ENCODE measurements around the gene INSM1. TPM values are rescaled to one million over a fixed set of nuclear protein-coding genes. Genes with fewer than 3 reads are reported as not detected.

The INSM1 gene
- total RNA-seq, 1 experiment from 2014 or later, result not detected

DNA sequence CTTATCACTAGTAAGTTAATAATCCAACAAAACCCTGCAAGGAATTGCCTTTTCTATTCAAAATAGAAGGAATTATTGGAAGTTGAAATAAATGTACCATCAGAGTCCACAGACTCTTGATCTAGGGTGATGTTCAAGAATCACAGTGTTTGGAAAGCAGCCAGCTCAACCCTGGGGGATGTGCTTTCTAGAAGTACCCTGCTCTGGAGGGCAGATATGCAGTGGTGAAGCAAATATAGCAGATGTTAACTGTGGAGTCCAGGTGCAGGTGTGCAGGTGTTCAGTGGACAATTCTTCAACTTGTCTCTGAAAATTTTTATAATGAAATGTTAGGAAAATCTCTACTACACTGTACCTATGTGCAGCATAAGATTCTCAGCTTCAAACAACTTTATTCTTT is 9.1 kb upstream of the INSM1 start:
- in situ Hi-C loops (cut with HindIII; ENCODE audit: low pct_unique_long_range_greater_than_20kb, low sequenced_read_pairs), result no loop called here

DNA sequence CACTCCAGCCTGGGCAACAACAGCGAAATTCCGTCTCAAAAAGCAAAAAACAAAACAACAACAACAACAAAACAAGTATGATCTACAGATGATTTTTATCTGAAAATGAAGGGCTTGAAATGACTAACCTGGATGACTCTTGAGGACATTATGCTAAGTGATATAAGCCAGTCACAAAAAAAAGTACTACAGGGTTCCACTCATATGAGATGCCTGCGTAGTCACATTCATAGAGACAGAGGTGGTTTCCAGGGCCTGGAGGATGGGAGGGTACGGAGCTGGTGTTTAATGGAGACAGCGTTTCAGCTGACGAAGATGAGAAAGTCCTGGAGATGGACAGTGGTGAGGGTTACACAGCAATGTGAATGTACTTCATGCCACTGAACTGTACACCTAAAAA is 8.3 kb upstream of the INSM1 start:
- in situ Hi-C loops (cut with HindIII; ENCODE audit: low pct_unique_long_range_greater_than_20kb, low sequenced_read_pairs), result no loop called here

More for the DNA sequence above, 9.1 kb upstream of the INSM1 start:
- no peak for DNase-seq (ENCODE audit: low read depth)

DNA sequence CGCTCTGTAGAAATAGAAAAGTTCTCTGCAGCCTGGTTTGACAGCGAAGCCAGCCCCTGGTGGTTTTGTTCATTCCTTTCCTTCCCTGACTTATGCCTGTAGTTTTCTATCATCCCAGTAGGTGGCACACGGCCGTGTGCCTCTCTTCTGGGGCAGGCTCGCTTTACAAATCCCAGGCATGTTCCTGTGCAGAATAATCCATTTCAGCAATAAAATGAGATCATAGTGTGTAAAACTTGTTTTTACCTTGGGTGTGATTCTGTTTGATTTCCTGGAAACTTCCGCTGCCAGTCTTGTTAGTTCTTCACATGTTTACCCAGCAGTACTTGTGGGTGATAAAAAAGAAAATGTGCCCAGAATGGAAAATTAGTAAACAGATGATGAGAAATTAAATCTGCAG is 7.4 kb upstream of the INSM1 start:
- in situ Hi-C loops (cut with HindIII; ENCODE audit: low pct_unique_long_range_greater_than_20kb, low sequenced_read_pairs), result no loop called here
- DNase-seq (ENCODE audit: low read depth), result peak; percentile 53

More for the DNA sequence above, 8.3 kb upstream of the INSM1 start:
- no peak for DNase-seq (ENCODE audit: low read depth)

DNA sequence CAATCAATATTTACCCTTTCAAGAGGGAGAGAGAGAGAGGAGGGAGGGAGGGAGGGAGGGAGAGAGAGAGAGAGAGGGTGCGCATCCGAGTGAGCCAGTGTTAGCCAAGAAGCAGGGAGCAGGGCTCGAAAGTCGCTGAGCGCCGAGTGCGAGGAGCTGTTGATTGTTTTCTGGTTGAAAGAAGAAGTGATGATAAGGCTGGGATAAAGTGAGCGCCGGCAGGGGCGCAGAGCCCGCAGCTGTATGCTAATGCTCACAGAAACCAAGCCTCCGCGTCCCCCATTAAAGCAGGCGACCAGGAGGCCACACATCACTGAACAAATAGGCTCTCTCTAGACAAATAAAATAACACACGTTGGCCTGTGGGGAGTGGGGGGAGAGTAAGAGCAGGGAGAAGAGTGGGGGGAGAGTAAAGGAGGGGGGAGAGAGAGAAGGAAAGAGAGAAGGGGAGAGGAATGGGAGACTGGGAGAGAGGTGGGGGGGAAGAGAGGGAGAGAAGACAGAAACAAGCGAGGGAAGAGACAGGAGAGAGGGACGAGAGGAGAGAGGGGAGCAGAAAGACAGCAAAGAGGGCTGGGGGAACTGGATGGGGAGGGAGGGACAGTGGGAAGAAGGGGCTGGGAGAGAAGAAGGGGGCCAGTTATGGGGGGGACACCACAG is 5.0 kb upstream of the INSM1 start:
- in situ Hi-C loops (cut with HindIII; ENCODE audit: low pct_unique_long_range_greater_than_20kb, low sequenced_read_pairs), result no loop called here
- DNase-seq (ENCODE audit: low read depth), result no peak

DNA sequence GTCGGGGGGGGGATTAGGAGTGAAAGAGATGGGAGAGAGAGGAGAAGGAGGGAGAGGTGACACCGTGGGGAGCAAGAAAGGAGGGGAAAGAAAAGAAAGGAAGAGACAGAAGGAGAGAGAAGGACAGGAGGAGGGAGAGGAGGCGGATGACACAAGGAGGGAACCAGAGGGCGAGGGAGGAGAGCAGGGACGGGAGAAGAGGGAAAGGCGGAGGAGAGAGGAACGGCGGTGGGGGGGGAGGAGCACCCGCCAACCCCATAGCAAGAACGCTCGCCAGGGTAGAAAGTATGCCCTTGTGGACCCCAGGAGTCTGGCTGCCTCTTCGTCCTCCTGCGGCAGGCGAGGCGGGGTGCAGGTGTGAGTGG is 4.5 kb upstream of the INSM1 start:
- no peak for DNase-seq (ENCODE audit: low read depth)
- in situ Hi-C loops (cut with HindIII; ENCODE audit: low pct_unique_long_range_greater_than_20kb, low sequenced_read_pairs), result no loop called here

DNA sequence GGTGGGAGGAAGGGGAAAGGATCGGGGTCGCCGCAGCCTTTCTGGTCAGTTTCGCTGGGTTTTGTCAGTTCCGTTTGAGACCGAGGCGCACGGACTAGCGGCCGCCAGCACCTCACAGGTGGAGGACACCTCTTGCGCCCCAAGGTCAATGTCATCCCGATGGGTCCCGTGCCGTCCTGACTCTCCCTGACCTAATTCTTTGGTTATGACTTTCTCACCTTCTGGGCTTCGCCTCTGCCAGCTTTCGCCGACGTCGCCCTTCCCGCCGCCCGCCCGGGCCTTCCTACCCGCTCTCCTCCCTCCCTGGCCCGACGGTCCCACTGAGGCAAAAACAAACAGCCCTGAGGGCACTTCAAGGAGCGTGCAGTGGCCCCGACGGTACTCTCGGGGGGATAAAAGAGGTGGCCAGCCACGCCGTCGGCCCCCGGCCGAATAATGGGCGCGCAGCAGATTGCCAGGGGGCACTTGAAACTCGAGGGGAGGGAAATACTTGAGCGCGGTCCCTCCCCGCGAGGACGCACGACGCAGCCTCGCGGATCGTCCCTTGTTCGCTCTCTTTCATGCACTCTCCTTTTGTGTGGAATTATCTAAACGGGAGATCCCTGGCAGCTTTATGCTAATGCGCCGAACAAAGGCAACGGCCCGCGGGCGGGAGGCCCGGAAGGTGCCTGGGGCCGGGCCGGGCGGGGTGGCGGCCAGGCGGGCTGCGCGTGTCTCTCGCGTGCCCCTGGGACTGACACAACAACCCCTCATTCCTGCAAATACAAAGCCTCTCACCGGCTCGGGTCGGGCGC is 3.9 kb upstream of the INSM1 start:
- in situ Hi-C loops (cut with HindIII; ENCODE audit: low pct_unique_long_range_greater_than_20kb, low sequenced_read_pairs), result no loop called here
- no peak for DNase-seq (ENCODE audit: low read depth)

DNA sequence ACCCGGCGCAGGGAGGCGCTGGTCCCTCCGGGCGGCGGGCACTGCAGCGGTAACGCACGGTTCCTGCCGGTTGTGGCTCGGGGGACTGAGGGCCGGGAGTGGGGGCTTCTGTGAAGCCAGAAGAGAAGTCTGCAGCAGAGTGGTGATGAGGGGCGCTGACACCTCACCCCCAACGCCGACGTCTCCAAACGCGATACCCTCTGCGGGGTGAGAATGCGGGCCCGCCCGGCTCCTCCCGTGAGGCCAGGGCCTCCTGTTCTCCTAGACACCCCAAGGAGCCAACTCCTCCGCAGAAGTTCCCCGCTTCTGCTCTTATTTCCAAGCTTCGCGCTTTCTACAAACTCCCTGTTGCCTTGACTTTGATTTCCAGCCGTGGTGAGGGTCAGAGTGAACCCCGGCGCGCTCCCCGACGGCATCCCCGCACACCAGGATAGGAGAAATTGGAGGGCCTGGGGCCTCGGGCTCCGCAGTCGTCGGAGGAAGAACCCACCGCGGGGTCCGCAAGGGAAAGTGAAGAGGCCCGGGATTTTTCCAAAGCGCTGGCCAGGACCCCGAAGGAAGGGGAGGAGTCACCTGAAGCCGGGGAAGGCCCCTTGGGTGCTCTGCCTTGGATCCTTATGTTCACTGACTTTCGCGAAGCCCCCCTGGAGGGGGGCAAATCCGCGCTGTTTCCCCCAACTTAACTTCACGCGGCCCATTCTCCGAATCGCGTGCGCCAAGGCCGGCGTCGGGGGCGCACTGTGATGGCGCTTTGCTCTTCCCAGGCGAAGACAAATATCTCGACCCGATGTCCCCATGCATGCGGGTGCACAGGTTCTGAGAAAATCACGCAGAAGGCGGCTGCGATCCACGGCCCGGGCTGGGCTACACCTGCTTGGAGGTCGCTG is 3.1 kb upstream of the INSM1 start:
- no peak for DNase-seq (ENCODE audit: low read depth)
- in situ Hi-C loops (cut with HindIII; ENCODE audit: low pct_unique_long_range_greater_than_20kb, low sequenced_read_pairs), result no loop called here

DNA sequence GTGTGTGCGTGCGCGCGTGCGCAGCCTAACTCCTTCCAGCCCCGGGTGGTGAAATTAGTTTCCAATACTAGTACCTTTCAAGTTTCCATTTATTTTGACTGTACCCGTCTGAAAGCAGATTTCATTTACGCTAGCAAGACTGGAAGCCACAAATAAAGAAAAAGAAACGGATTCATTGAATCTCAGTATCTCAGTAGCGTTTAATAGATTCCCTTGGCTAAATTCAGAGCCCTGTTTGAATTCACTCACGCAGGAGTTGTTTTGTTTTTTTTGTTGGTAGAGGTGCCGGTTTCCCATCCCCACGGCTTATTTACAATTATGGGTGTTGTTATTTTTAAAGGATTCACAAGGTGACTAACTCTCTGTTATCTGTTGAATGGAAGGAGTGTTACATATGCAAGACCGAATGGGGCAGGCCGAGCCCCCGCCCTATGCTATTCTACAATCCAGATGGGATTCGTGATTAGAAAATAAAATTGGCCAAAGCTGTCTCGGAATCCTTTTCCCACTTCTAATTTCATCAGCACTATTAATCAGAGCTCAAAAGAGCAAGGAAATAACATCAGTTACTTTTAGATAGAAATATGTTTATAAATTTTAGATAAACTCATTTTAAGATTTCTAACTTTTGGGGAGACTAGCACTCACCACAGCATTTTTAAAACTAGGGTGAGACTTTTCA is 2.3 kb upstream of the INSM1 start:
- in situ Hi-C loops (cut with HindIII; ENCODE audit: low pct_unique_long_range_greater_than_20kb, low sequenced_read_pairs), result no loop called here
- DNase-seq (ENCODE audit: low read depth), result no peak

DNA sequence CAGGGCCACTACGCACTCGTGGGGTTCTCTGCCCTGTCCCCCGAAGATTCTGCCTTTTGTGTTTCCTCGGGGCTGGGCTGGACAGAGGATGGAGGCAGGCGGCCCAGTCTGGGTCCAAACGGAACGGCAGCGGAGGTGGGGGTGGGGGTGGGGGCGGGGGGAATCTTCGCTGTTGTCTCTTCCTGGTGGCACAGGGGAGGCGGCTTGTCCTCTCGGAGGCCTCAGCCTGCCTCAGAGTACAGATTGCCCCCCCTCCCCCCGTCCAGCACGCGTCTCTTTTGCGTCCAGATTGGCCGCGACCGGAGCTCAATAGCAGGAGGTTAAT is 1.4 kb upstream of the INSM1 start:
- in situ Hi-C loops (cut with HindIII; ENCODE audit: low pct_unique_long_range_greater_than_20kb, low sequenced_read_pairs), result no loop called here
- DNase-seq (ENCODE audit: low read depth), result no peak

DNA sequence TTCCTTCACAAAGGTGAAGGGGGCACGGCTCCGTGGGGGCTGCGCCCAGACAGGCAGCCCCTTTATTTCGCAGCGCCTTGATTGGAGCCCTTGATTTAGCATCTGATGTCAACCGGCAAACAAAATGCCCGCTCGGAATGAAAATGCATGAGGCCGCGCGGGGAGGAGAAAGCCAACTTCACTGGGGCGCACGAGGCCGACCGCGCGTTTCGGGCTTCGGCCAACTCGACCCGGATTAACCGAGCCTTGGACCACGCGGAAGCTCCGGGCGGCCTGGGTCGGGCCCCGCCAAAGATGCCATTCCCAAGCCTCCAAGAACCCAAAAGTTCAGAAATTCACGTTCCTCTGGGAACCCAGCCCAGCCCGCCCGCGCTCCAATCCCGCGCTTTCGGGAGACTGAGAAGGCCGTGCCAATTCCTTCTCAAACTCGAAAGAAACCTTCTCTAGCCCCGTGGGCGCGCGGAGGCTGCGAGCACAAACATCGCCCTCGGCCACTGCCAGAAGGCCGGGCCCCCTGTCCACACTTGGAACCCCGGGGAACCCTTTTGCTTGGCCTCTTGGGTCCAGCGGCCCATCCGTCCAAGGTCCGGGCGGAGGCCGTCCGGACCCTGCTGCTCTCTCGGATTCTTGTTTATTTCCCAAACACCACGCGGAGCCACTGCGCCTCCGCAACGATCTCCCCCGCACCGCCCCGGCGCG is 879 bp upstream of the INSM1 start:
- in situ Hi-C loops (cut with HindIII; ENCODE audit: low pct_unique_long_range_greater_than_20kb, low sequenced_read_pairs), result no loop called here
- DNase-seq (ENCODE audit: low read depth), result no peak

DNA sequence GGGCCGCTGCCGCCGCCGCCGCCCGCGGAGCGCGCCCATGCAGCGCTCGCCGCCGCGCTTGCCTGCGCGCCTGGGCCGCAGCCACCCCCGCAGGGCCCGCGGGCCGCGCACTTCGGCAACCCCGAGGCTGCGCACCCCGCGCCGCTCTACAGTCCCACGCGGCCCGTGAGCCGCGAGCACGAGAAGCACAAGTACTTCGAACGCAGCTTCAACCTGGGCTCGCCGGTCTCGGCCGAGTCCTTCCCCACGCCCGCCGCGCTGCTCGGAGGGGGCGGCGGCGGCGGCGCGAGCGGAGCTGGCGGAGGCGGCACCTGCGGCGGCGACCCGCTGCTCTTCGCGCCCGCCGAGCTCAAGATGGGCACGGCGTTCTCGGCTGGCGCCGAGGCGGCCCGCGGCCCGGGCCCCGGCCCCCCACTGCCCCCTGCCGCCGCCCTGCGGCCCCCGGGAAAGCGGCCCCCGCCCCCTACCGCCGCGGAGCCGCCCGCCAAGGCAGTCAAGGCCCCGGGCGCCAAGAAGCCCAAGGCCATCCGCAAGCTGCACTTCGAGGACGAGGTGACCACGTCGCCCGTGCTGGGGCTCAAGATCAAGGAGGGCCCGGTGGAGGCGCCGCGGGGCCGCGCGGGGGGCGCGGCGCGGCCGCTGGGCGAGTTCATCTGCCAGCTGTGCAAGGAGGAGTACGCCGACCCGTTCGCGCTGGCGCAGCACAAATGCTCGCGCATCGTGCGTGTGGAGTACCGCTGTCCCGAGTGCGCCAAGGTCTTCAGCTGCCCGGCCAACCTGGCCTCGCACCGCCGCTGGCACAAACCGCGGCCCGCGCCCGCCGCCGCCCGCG is 730 bp downstream of the INSM1 start:
- no peak for DNase-seq (ENCODE audit: low read depth)
- in situ Hi-C loops (cut with HindIII; ENCODE audit: low pct_unique_long_range_greater_than_20kb, low sequenced_read_pairs), result no loop called here

DNA sequence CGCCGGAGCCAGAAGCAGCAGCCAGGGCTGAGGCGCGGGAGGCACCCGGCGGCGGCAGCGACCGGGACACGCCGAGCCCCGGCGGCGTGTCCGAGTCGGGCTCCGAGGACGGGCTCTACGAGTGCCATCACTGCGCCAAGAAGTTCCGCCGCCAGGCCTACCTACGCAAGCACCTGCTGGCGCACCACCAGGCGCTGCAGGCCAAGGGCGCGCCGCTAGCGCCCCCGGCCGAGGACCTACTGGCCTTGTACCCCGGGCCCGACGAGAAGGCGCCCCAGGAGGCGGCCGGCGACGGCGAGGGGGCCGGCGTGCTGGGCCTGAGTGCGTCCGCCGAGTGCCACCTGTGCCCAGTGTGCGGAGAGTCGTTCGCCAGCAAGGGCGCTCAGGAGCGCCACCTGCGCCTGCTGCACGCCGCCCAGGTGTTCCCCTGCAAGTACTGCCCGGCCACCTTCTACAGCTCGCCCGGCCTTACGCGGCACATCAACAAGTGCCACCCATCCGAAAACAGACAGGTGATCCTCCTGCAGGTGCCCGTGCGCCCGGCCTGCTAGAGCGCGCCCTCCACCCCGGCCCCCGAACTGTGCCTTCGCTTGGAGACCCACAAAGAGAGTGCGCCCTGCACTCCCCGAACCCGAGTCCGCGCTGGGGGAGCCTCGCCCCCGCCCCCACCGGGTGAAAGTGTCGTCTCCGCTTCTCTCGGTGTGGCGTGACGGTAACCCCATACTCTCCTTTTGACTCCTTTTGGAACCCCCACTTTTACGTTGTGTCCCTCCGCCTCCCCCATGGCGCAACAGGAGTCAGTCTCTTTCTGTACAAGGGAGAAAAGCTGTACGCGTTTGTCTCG is 1.6 kb downstream of the INSM1 start:
- no peak for DNase-seq (ENCODE audit: low read depth)
- in situ Hi-C loops (cut with HindIII; ENCODE audit: low pct_unique_long_range_greater_than_20kb, low sequenced_read_pairs), result no loop called here

DNA sequence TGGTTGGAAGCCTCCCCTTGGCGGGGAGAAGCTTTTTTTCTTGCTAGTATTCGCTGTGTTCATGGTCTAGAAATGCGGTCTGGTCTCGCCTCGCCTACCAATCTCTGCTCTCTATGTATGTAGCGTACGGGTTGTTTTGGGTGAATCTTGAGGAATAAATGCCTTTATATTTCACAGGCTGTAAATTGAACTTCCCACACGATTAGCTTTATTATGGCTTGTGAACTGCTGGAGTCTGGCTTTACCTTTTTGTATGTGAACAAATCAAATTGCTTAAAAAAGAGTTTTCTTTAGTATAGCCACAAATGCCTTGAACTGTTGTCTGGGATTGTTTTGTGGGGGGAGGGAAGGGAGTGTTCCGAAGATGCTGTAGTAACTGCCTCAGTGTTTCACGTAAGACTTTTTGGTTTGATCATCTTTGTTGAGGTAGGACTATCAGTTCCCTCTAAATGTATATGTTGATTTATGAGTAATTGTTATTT is 2.2 kb downstream of the INSM1 start:
- in situ Hi-C loops (cut with HindIII; ENCODE audit: low pct_unique_long_range_greater_than_20kb, low sequenced_read_pairs), result no loop called here
- DNase-seq (ENCODE audit: low read depth), result no peak

DNA sequence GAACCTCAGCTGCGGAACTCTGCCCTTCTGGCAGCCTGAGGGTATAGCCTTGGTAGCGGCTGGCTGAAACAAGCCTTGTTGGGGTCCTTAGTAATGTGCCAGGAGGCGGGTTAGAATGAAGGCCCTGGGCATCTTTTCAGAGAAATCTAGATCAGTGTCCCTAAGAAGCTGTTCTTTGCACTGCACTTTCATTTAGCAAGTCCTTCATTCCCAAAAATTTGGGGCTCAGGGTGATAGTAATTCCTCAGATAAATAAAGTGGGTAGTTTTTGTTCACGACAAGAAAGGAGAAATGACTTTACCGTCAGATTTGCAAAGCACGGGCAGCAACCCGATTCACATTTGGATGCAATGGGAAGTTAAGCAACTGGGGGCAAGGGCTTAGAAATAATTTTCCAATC is 3.2 kb downstream of the INSM1 start:
- in situ Hi-C loops (cut with HindIII; ENCODE audit: low pct_unique_long_range_greater_than_20kb, low sequenced_read_pairs), result no loop called here
- no peak for DNase-seq (ENCODE audit: low read depth)

DNA sequence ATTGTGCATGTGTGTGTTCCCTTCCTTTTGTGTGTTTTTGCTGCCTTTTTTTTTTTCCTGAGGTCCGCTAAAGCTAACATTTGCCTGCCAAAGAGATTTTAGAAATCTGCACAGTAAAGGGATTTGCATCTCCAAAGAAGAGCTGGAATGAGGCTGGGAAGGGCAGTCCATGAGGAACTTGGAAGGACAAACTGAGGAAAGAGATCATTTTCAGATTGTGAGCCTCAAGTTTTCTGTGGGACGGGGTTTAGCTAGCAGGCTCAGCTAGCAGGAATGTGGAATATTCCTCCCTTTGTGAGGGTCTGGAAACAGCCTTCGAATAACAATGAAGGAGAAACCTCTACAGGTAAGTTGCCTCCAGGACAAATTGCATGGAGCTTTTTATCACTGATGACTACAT is 3.8 kb downstream of the INSM1 start:
- DNase-seq (ENCODE audit: low read depth), result no peak
- in situ Hi-C loops (cut with HindIII; ENCODE audit: low pct_unique_long_range_greater_than_20kb, low sequenced_read_pairs), result no loop called here

DNA sequence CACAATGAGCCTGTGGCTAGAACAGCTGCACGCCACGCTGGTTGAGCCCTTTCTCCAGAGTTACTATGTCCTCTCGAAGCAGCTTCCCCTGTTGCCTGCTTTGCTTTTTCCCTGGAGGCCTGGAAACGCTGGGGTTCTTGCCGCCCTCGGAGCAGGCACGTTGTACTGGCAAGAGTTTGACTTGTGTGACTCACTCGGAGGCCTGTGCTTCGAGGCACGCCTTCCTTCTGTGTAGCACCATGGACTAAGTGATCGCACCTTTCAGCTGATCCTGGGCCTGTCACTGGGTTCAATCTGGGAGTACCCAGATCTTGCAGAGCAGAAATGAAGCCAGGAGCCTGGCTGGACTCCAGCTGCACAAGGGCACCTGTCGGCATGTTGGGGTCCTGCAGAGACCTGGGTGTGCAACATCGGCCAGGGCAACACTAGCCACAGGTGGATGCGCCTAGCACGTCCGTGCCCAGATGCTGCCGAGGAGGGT is 5.2 kb downstream of the INSM1 start:
- in situ Hi-C loops (cut with HindIII; ENCODE audit: low pct_unique_long_range_greater_than_20kb, low sequenced_read_pairs), result no loop called here
- no peak for DNase-seq (ENCODE audit: low read depth)

All from Caki2 (cell line).